H9 (cell line): ENCODE results near the gene WDR82. TPM values are rescaled to one million over a fixed set of nuclear protein-coding genes. Genes with fewer than 3 reads are reported as not detected.

Source experiments
- DNase-seq: peaks from one replicate; pipeline ENCODE4 v3.0.0-alpha.2; 2017
- H2AFZ ChIP-seq: one replicate; pipeline ENCODE4 v1.6.1; 2013; ENCODE audit warnings: mild to moderate bottlenecking, low read length, control low read depth, moderate library complexity
- H2AK5ac ChIP-seq: 2 replicates; pipeline ENCODE4 v1.6.1; 2013; ENCODE audit warnings: low read length, control low read depth, mixed read lengths; ENCODE audit not compliant: insufficient read length
- H2BK120ac ChIP-seq: one replicate; pipeline ENCODE4 v1.6.1; 2013; ENCODE audit warnings: low read depth, mild to moderate bottlenecking, low read length, control low read depth, inconsistent platforms; ENCODE audit not compliant: poor library complexity, severe bottlenecking
- H2BK12ac ChIP-seq: 2 replicates; pipeline ENCODE4 v1.6.1; 2013; ENCODE audit warnings: low read length, control low read depth, mixed read lengths, low read depth; ENCODE audit not compliant: insufficient read length
- H2BK15ac ChIP-seq: 2 replicates; pipeline ENCODE4 v1.6.1; 2013; ENCODE audit warnings: low read depth, low read length, control low read depth
- H2BK20ac ChIP-seq: one replicate; pipeline ENCODE4 v1.6.1; 2013; ENCODE audit warnings: low read depth, mild to moderate bottlenecking, low read length, control low read depth, inconsistent platforms; ENCODE audit not compliant: poor library complexity, severe bottlenecking
- H2BK5ac ChIP-seq: 2 replicates; pipeline ENCODE4 v1.6.1; 2013; ENCODE audit warnings: low read length, control low read depth, mixed read lengths; ENCODE audit not compliant: insufficient read length
- H3K14ac ChIP-seq: 2 replicates; pipeline ENCODE4 v1.6.1; 2013; ENCODE audit warnings: low read length, control low read depth; ENCODE audit not compliant: insufficient read depth
- H3K18ac ChIP-seq: 2 replicates; pipeline ENCODE4 v1.6.1; 2013; ENCODE audit warnings: low read depth, mild to moderate bottlenecking, mixed read lengths, low read length, control low read depth; ENCODE audit not compliant: insufficient read length
- H3K23ac ChIP-seq: 2 replicates; pipeline ENCODE4 v1.6.1; 2013; ENCODE audit warnings: low read length, control low read depth, mixed read lengths, low read depth; ENCODE audit not compliant: insufficient read length
- H3K23me2 ChIP-seq: 2 replicates; pipeline ENCODE4 v1.6.1; 2013; ENCODE audit warnings: low read depth, mild to moderate bottlenecking, mixed read lengths, low read length, control low read depth; ENCODE audit not compliant: insufficient read length, poor library complexity, severe bottlenecking
- H3K27ac ChIP-seq: 2 replicates; pipeline ENCODE4 v1.5.1; 2013; ENCODE audit warnings: low read length, control low read depth, mixed read lengths, low read depth; ENCODE audit not compliant: insufficient read length
- H3K27me3 ChIP-seq: 2 replicates; pipeline ENCODE4 v1.6.1; 2013; ENCODE audit warnings: low read length, control low read depth, inconsistent platforms; ENCODE audit not compliant: insufficient read depth
- H3K4ac ChIP-seq: 2 replicates; pipeline ENCODE4 v1.6.1; 2013; ENCODE audit warnings: low read depth, mild to moderate bottlenecking, control low read depth, inconsistent platforms, low read length, moderate library complexity
- H3K4me1 ChIP-seq: 2 replicates; pipeline ENCODE4 v1.6.1; 2013; ENCODE audit warnings: low read length, control low read depth, inconsistent platforms; ENCODE audit not compliant: insufficient read depth
- H3K4me2 ChIP-seq: 2 replicates; pipeline ENCODE4 v1.6.1; 2013; ENCODE audit warnings: low read length, control low read depth, mixed read lengths; ENCODE audit not compliant: insufficient read length, insufficient read depth
- H3K56ac ChIP-seq: 2 replicates; pipeline ENCODE4 v1.6.1; 2013; ENCODE audit warnings: low read depth, mild to moderate bottlenecking, mixed read lengths, low read length, control low read depth; ENCODE audit not compliant: insufficient read length
- H3K79me1 ChIP-seq: 2 replicates; pipeline ENCODE4 v1.6.1; 2013; ENCODE audit warnings: low read depth, mild to moderate bottlenecking, moderate library complexity, low read length, control low read depth, inconsistent platforms; ENCODE audit not compliant: insufficient read depth, poor library complexity, severe bottlenecking
- H3K79me2 ChIP-seq: 2 replicates; pipeline ENCODE4 v1.6.1; 2013; ENCODE audit warnings: low read length, control low read depth, inconsistent platforms; ENCODE audit not compliant: insufficient read depth
- H3K9ac ChIP-seq: 2 replicates; pipeline ENCODE4 v1.6.1; 2013; ENCODE audit warnings: low read length, control low read depth, mixed read lengths; ENCODE audit not compliant: insufficient read length; ENCODE audit errors: extremely low read depth
- H3K9me3 ChIP-seq: one replicate; pipeline ENCODE4 v1.6.1; 2013; ENCODE audit warnings: low read depth, low read length, inconsistent platforms; ENCODE audit not compliant: control insufficient read depth
- H3T11ph ChIP-seq: one replicate; pipeline ENCODE4 v1.6.1; 2013; ENCODE audit warnings: mild to moderate bottlenecking, low read length, control low read depth, inconsistent platforms
- H4K20me1 ChIP-seq: one replicate; pipeline ENCODE4 v1.6.1; 2013; ENCODE audit not compliant: control insufficient read depth, insufficient read length, insufficient read depth
- H4K5ac ChIP-seq: 2 replicates; pipeline ENCODE4 v1.6.1; 2013; ENCODE audit warnings: low read depth, mild to moderate bottlenecking, mixed read lengths, low read length, control low read depth; ENCODE audit not compliant: insufficient read length
- H4K8ac ChIP-seq: replicated peaks from 2 replicates; pipeline ENCODE4 v1.6.1; 2013; ENCODE audit warnings: low read length, control low read depth, mixed read lengths, low read depth; ENCODE audit not compliant: insufficient read length
- H4K91ac ChIP-seq: 2 replicates; pipeline ENCODE4 v1.6.1; 2013; ENCODE audit warnings: low read depth, mild to moderate bottlenecking, moderate library complexity, mixed read lengths, low read length, control low read depth; ENCODE audit not compliant: insufficient read length
- H3K27ac Mint-ChIP-seq, 3 experiments: 2 replicates in 2 of 3; 3 replicates in 1 of 3; pipeline ENCODE4 v1.8.0; 2020 to 2021; ENCODE audit warnings: mixed read lengths in 3 of 3, mild to moderate bottlenecking in 1 of 3, moderate library complexity in 1 of 3
- H3K27me3 Mint-ChIP-seq: 2 replicates; pipeline ENCODE4 v1.8.0; 2021; ENCODE audit warnings: low read depth, mild to moderate bottlenecking, moderate library complexity, mixed read lengths
- H3K36me3 Mint-ChIP-seq, 3 experiments: 2 replicates in 2 of 3; 3 replicates in 1 of 3; pipeline ENCODE4 v1.8.0; 2020 to 2021; ENCODE audit warnings: low read depth in 3 of 3, mixed read lengths in 3 of 3; ENCODE audit not compliant: insufficient read depth in 1 of 3
- H3K4me1 Mint-ChIP-seq, 2 experiments: 2 replicates each; pipeline ENCODE4 v1.8.0; 2020; ENCODE audit warnings: mixed read lengths in 2 of 2
- H3K4me3 Mint-ChIP-seq, 2 experiments: 2 replicates in 1 of 2; 3 replicates in 1 of 2; pipeline ENCODE4 v1.8.0; 2020 to 2021; ENCODE audit warnings: mild to moderate bottlenecking in 2 of 2, mixed read lengths in 2 of 2, moderate library complexity in 1 of 2
- H3K9me3 Mint-ChIP-seq, 2 experiments: 2 replicates in 1 of 2; 3 replicates in 1 of 2; pipeline ENCODE4 v1.8.0; 2020; ENCODE audit warnings: mild to moderate bottlenecking in 2 of 2, mixed read lengths in 2 of 2, moderate library complexity in 1 of 2
- WGBS: extraction: QIAGEN DNeasy Blood & Tissue Kit; methylation state at CpG from one replicate; pipeline ENCODE4 v1.1.7; 2013; ENCODE audit warnings: missing lambda C conversion rate, low lambda C conversion rate, mixed read lengths; ENCODE audit not compliant: insufficient read length; ENCODE audit errors: extremely low coverage; 5-methylcytosine and 5-hydroxymethylcytosine counted together
- total RNA-seq: library from RNA; stranded (reverse); gene quantifications from 2 replicates; pipeline ENCODE4 v1.2.1, GENCODE V29; 2021
- TF ChIP-seq, protein P1 (sequence below): fragments of 200-600 bp; sonication (generic); conservative IDR thresholded peaks from 3 replicates; pipeline ENCODE4 v1.8.0; 2021; ENCODE audit warnings: antibody characterized with exemption, mild to moderate bottlenecking

The WDR82 gene
- total RNA-seq, 1 experiment from 2014 or later, result 83.1 TPM

DNA sequence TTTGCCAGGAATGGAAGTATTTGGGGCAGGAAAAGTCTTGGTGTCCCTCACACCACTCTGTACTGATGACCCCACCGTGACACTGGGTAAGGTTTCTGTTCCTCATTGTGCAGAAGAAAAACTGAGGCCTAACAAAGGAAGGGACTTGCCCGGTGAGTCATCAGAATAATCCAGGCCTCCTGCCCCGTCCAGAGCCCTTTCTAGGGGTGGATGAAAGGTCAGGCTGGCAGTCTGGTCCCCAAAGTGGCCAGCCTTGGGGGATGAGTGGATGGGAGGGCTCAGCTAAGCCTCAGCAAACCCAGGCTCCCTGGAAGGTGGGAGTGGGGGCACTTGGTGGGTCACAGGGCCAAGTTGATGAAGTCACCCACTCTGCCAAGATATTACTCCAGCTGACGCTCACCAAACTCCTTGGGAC is 35.3 kb upstream of the WDR82 start:
- no peak overlapping the region for H3K27ac ChIP-seq
- no peaks in the 10 kb centered on the region; a peak in 1 of 7 replicates for H3K36me3 Mint-ChIP-seq
- H2AFZ ChIP-seq, result no peak overlapping the region
- no peaks in the 10 kb centered on the region for H4K20me1 ChIP-seq
- no peak overlapping the region for H3K56ac ChIP-seq
- H3K9me3 ChIP-seq, result no peaks in the 10 kb centered on the region
- peaks cover 6% of the 10 kb centered on the region for H3K23me2 ChIP-seq
- no peaks in the 10 kb centered on the region for H3K79me1 ChIP-seq
- H3K9me3 Mint-ChIP-seq, result no peaks in the 10 kb centered on the region
- no peak overlapping the region for H2AK5ac ChIP-seq
- no peak overlapping the region for H4K8ac ChIP-seq
- H3K4me2 ChIP-seq, result no peak overlapping the region
- no peak overlapping the region for H2BK5ac ChIP-seq
- no peak overlapping the region for H4K91ac ChIP-seq
- no peak overlapping the region for H3K9ac ChIP-seq
- no peaks in the 10 kb centered on the region for H3K79me2 ChIP-seq
- no peak for DNase-seq
- H2BK15ac ChIP-seq, result no peak overlapping the region
- no peak overlapping the region; a peak in 1 of 7 replicates for H3K27ac Mint-ChIP-seq
- no peak overlapping the region for H2BK12ac ChIP-seq
- H3K4ac ChIP-seq, result no peak overlapping the region
- H2BK120ac ChIP-seq, result no peak overlapping the region
- H3K4me1 Mint-ChIP-seq, result peaks cover 5 to 15% of the 10 kb centered on the region in 2 experiments
- H3T11ph ChIP-seq, result no peak overlapping the region
- no peak overlapping the region for H3K18ac ChIP-seq
- no peak overlapping the region for H3K23ac ChIP-seq
- H3K4me1 ChIP-seq, result no peaks in the 10 kb centered on the region
- H3K14ac ChIP-seq, result no peak overlapping the region
- H2BK20ac ChIP-seq, result no peak overlapping the region
- TF ChIP-seq, protein P1, sequence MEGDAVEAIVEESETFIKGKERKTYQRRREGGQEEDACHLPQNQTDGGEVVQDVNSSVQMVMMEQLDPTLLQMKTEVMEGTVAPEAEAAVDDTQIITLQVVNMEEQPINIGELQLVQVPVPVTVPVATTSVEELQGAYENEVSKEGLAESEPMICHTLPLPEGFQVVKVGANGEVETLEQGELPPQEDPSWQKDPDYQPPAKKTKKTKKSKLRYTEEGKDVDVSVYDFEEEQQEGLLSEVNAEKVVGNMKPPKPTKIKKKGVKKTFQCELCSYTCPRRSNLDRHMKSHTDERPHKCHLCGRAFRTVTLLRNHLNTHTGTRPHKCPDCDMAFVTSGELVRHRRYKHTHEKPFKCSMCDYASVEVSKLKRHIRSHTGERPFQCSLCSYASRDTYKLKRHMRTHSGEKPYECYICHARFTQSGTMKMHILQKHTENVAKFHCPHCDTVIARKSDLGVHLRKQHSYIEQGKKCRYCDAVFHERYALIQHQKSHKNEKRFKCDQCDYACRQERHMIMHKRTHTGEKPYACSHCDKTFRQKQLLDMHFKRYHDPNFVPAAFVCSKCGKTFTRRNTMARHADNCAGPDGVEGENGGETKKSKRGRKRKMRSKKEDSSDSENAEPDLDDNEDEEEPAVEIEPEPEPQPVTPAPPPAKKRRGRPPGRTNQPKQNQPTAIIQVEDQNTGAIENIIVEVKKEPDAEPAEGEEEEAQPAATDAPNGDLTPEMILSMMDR, result no peak
- H3K4me3 Mint-ChIP-seq, result no peak overlapping the region
- no CpG with 5 or more reads among the region's 4 CpGs for WGBS
- H3K27me3 Mint-ChIP-seq, result peaks cover 22% of the 10 kb centered on the region
- no peak overlapping the region for H4K5ac ChIP-seq
- peaks cover 2% of the 10 kb centered on the region; the same call in 1 of the 2 replicates for H3K27me3 ChIP-seq
